Prostate gland (tissue), 2 donors: ENCODE results near the gene ULK4. TPM values are rescaled to one million over a fixed set of nuclear protein-coding genes. Genes with fewer than 3 reads are reported as not detected.

ENCODE experiments used
- DNase-seq: peaks from one replicate; pipeline ENCODE4 v3.0.0-alpha.2; 2019; ENCODE audit warnings: low spot score
- H3K27ac ChIP-seq, 2 donors: fragments of 200-600 bp; sonication (generic); 2 replicates each; pipeline ENCODE4 v1.5.1; 2017 to 2019
- H3K27me3 ChIP-seq: fragments of 200-600 bp; sonication (generic); replicated peaks from 2 replicates; pipeline ENCODE4 v1.5.1; 2019; ENCODE audit not compliant: insufficient read depth
- H3K36me3 ChIP-seq, 2 donors: fragments of 200-600 bp; sonication (generic); 1 replicate in 1 of 2; 2 replicates in 1 of 2; pipeline versions ENCODE4 v1.5.1 to v1.8.1; 2017 to 2019
- H3K4me1 ChIP-seq: fragments of 200-600 bp; sonication (generic); replicated peaks from 2 replicates; pipeline ENCODE4 v1.5.1; 2019
- H3K4me3 ChIP-seq, 2 donors: fragments of 200-600 bp; sonication (generic); 2 replicates each; pipeline ENCODE4 v1.5.1; 2017 to 2019
- H3K9me3 ChIP-seq: fragments of 200-600 bp; sonication (generic); 2 replicates; pipeline ENCODE4 v1.5.1; 2017
- POLR2A ChIP-seq: fragments of 450-650 bp; IDR thresholded peaks from one replicate; pipeline ENCODE4 v1.6.1; 2016; ENCODE audit warnings: antibody characterized with exemption, mild to moderate bottlenecking
- POLR2AphosphoS5 ChIP-seq: sonication (generic); formaldehyde crosslinking; IDR thresholded peaks from one replicate; pipeline ENCODE4 v1.6.1; 2017; ENCODE audit warnings: antibody characterized with exemption
- WGBS: methylation state at CpG from one replicate; pipeline ENCODE4 v1.1.5; 2018; 5-methylcytosine and 5-hydroxymethylcytosine counted together
- intact Hi-C: fragments of 100-400 bp; cut with DNase I; formaldehyde crosslinking; loops from one replicate; pipeline ENCODE4 v1.14.2; 2022
- total RNA-seq, 2 donors: library from RNA; depleted of rRNA; stranded (reverse); fragments of >200 nt; gene quantifications; one replicate each; pipeline ENCODE4 v1.1.0, GENCODE V29; 2016
- TF ChIP-seq, protein P1 (sequence below), 4 experiments: fragments of 200-600 bp in 2 of 4; fragments of 450-650 bp in 2 of 4; sonication (generic) in 2 of 4; IDR thresholded peaks; 1 replicate in 3 of 4; 2 replicates in 1 of 4; pipeline ENCODE4 v1.5.1; 2016 to 2019; ENCODE audit warnings: antibody characterized with exemption in 4 of 4, mild to moderate bottlenecking in 2 of 4, moderate library complexity in 2 of 4

Gene ULK4
- total RNA-seq, 2 donors from 2014 or later = 23.1 to 33.7 TPM

DNA sequence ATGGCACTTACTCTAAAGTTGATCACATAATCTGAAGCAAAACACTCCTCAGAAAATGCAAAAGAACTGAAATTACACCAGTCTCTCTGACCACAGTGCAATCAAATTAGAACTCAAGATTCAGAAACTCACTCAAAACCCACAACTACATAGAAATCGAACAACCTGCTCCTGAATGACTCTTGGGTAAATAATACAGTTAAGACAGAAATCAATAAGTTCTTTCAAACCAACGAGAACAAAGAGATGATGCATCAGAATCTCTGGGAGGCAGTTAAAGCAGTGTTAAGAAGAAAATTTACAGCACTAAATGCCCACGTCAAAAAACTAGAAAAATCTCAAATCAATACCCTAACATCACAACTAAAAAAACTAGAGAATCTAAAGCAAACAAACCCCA is 535.4 kb downstream of the ULK4 start:
- TF ChIP-seq, protein P1, sequence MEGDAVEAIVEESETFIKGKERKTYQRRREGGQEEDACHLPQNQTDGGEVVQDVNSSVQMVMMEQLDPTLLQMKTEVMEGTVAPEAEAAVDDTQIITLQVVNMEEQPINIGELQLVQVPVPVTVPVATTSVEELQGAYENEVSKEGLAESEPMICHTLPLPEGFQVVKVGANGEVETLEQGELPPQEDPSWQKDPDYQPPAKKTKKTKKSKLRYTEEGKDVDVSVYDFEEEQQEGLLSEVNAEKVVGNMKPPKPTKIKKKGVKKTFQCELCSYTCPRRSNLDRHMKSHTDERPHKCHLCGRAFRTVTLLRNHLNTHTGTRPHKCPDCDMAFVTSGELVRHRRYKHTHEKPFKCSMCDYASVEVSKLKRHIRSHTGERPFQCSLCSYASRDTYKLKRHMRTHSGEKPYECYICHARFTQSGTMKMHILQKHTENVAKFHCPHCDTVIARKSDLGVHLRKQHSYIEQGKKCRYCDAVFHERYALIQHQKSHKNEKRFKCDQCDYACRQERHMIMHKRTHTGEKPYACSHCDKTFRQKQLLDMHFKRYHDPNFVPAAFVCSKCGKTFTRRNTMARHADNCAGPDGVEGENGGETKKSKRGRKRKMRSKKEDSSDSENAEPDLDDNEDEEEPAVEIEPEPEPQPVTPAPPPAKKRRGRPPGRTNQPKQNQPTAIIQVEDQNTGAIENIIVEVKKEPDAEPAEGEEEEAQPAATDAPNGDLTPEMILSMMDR (IDR thresholded peaks at IDR 0.05) = no peak
- TF ChIP-seq POLR2AphosphoS5 (no peak), POLR2A (no peak)
- Histone ChIP-seq H3K4me3 (no peak overlapping the region), H3K27me3 (no peaks in the 10 kb centered on the region), H3K4me1 (no peaks in the 10 kb centered on the region), H3K27ac (no peak overlapping the region), H3K9me3 (no peaks in the 10 kb centered on the region), H3K36me3 (no peaks in the 10 kb centered on the region)
- no peak for DNase-seq
- intact Hi-C loops = no loop called here
- 82% methylated on average over 3 of the region's 3 CpGs for WGBS

DNA sequence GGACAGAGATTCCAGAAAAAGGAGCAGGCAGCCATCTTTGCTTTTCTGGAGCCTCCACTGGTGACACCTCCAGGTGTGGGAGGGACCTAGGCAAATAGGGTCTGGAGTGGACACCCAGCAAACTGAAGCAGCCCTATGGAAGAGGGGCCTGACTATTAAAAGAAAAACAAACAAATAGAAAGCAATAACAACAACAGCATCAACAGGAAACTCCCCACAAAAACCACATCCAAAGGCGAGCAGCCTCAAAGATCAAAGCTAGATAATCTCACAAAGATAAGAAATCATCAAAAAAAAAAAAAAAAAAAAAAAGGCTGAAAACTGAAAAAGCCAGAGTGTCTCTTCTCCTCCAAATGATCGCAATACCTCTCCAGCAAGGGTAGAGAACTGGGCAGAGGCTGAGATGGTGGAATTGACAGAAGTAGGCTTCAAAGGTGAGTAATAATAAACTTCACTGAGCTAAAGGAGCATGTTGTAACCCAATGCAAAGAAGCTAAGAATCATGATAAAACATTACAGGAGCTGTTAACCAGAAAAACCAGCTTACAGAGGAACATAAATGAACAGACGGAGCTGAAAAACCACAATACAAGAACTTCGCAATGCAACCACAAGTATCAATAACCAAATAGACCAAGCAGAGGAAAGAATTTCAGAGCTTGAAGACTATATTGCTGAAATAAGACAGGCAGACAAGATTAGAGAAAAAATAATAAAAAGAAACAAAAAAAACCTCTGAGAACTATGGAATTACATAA is 537.2 kb downstream of the ULK4 start:
- WGBS = 78% methylated on average over 4 of the region's 4 CpGs
- no peak for TF ChIP-seq POLR2AphosphoS5
- TF ChIP-seq, protein P1 (IDR thresholded peaks at IDR 0.05) = no peak
- TF ChIP-seq POLR2A = no peak
- Histone ChIP-seq H3K27ac (no peak overlapping the region), H3K4me3 (no peak overlapping the region), H3K36me3 (no peaks in the 10 kb centered on the region), H3K4me1 (no peaks in the 10 kb centered on the region), H3K27me3 (no peaks in the 10 kb centered on the region), H3K9me3 (no peaks in the 10 kb centered on the region)
- intact Hi-C loops = no loop called here
- no peak for DNase-seq

DNA sequence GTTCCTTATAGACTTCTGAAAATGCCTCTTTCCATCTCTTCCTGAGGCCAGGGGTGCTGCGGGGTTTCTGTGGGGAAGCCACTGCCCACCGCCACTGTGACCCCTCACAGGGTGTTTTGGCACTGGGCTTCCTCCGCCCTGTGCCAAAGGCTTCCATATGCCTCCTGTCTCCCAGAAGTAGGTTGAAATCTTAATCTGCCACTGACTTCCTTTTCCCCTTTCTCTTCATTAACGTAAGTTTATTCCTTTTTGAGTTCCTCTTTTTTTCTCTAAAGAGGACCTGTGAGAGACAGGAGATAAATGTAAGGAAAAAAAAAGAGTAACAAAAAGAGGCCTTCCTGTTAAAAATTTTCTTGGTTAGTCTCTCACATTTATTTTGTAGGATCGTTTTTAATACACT is 542.1 kb downstream of the ULK4 start:
- WGBS = 88% methylated on average over 5 of the region's 5 CpGs
- TF ChIP-seq POLR2AphosphoS5 = no peak
- TF ChIP-seq, protein P1 (IDR thresholded peaks at IDR 0.05) = no peak
- no peak for TF ChIP-seq POLR2A
- Histone ChIP-seq H3K9me3 (no peaks in the 10 kb centered on the region), H3K4me3 (no peak overlapping the region), H3K27ac (no peak overlapping the region), H3K36me3 (no peaks in the 10 kb centered on the region), H3K4me1 (no peaks in the 10 kb centered on the region), H3K27me3 (no peaks in the 10 kb centered on the region)
- no peak for DNase-seq
- intact Hi-C loops = no loop called here

DNA sequence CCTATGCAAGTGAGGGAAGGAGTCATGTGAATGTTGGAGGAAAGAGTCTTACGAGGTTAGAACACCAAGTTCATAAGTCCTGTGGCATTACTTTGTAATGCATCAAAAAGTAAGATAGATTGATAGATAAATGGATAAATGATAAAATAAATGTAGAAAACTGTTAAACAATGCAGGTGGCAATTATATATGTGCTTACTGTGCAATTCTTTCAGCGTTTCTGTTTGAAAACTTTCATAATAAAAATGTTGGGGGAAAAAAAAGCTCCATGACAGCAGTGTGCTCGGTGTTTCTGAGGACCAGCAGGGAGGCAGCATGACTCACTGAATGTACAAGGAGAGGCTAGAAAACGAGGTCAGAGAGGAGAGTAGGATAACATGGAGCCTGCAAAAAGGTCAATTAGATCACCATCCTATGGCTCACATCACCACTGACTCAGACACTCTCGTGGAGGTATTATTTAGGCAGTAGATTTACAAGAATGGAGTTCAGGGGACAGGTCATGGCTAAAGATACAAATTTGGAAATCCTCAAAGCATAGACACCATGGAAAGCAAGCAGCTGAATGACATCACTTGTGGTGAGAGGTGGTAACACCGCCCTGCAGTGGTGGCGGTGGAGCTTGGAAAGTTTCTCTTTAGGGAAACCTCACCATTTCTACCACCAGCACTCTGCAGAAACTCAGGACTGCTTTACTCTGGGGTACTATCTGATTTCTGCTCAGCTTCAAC is 542.8 kb downstream of the ULK4 start:
- Histone ChIP-seq H3K4me3 (no peak overlapping the region), H3K27ac (no peak overlapping the region), H3K36me3 (no peaks in the 10 kb centered on the region), H3K4me1 (no peaks in the 10 kb centered on the region), H3K27me3 (no peaks in the 10 kb centered on the region), H3K9me3 (no peaks in the 10 kb centered on the region)
- whole genome bisulfite sequencing = 70% methylated on average over 7 of the region's 7 CpGs
- TF ChIP-seq POLR2AphosphoS5 (no peak), POLR2A (no peak)
- TF ChIP-seq, protein P1 (IDR thresholded peaks at IDR 0.05) = no peak
- no peak for DNase-seq
- intact Hi-C loops = no loop called here

DNA sequence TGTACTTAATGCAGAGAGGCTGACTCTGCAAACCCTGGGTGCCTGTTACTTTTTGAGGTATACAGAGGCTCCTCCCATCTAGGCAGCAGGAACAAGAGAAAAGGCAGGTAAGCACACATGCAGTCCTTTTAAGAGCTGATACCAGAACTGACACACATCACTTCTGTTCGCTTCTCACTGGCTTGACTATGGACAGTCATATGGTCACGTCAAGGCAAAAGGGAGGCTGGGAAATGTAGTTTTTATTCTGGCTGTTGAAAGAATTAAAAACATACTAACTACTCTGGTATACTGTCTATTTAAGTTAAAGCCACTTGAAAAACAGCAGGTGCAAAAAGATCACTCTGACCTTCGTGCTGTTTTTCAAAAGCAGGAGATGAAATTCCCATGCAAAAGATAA is 544.3 kb downstream of the ULK4 start:
- TF ChIP-seq POLR2AphosphoS5 (no peak), POLR2A (no peak)
- TF ChIP-seq, protein P1 (IDR thresholded peaks at IDR 0.05) = no peak
- no peaks in the 10 kb centered on the region for H3K27me3 ChIP-seq

More for the DNA sequence above, 544.3 kb downstream of the ULK4 start:
- H3K27ac ChIP-seq = no peak overlapping the region
- no peaks in the 10 kb centered on the region for H3K4me1 ChIP-seq
- WGBS = 80% methylated on average over 3 of the region's 3 CpGs
- H3K4me3 ChIP-seq = no peak overlapping the region
- DNase-seq = no peak
- no peaks in the 10 kb centered on the region for H3K9me3 ChIP-seq
- H3K36me3 ChIP-seq = no peaks in the 10 kb centered on the region
- intact Hi-C loops = no loop called here
